GM21529 (cell line): ENCODE data around the gene CYBA.
A peak's percentile ranks its signal among the peaks of the same experiment; 100 is the strongest.

Experiments
- ATAC-seq: cut with Tn5 transposase; IDR thresholded peaks from one replicate; pipeline ENCODE4 v1.9.1; 2021; ENCODE audit not compliant: unreplicated experiment

The CYBA gene

DNA sequence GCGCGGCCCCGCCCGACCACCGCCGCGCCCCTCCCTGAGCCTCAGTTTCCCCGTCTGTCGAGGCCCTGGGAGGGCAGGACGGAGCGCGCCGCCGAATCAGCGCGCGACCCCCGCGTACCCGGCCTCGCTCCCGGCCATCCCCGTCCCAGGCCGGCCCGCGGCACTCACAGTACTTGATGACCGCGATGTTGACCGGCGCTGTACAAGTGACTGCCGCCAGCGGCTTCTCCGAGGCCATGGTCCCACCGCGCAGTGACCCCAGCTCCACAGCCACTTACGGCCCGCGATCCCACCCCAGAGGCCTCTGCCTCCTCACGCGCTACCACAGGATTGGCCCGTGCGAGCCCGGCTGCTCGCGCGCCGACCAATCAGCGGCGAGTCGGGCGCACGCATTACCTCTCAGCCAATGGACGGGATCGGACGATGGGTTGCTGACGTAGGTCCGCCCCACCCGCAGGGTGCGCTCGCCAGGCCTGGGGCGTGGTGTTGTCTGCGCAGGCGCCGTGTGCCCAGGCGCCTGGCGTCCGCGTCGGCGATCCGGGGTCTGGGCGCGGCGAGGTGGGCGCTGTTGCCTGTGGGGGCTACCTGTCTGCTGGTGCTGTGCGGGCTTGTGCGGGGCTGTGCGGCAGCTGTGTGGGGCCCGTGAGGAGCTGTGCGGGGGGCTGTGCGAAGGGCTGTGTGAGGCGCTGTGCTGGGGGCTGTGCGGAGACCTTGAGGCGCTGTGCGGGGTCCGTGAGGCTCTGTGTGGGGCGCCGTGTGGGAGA, 12.2 kb upstream of the CYBA start, which contains the start of gene MVD:
MVD (minus strand) TSS at position 249 of the 764 bp plus-strand sequence; CDS start at position 238, 11 bp downstream.
- ATAC-seq, result peak; percentile 97

DNA sequence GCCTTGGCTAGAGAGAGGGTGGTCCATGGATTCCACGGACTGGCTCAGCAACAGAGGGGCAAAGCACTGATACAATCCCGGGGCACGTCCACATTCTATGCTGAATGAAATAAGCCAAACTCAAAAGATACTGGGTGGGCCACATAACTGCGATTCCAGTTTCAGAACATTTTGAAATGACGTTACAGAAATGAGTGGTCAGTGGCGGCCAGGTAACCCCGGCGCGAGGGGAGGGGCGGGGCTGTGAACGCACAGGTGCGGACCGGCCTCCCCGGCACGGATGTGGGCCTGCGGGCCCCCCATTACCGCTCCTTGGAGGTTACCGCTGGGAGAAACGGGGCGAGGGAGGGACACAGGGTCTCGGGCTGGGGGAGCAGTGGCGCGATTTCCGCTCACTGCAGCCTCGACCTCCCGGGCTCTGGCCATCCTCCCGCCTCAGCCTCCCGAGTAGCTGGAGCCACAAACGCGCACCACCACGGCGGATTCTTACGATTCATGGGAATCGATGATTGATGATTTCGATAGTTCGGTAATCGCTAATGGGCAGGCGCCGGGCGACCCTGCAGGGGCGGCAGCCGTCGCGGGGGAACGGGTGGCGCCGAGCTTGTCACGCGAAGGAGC, 11.5 kb upstream of the CYBA start:
- ATAC-seq, result peak; percentile 2

DNA sequence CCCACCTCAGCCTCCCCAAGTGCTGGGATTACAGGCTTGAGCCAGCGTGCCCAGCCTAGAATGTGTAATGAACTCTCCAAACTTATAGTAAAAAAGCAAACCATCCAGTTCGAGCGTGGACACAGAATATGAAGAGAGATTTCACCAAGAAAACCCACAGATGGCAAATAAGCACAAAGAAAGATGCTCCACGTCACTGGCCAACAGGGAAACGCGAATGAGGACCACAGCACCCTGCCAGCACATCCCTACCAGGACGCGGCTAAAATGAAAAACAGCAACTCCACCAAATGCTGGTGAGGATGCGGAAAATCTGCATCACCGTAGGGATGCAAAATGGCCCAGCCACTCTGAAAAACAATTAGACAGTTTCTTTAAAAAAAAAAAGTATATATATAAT, 10.6 kb upstream of the CYBA start:
- no peak for ATAC-seq

DNA sequence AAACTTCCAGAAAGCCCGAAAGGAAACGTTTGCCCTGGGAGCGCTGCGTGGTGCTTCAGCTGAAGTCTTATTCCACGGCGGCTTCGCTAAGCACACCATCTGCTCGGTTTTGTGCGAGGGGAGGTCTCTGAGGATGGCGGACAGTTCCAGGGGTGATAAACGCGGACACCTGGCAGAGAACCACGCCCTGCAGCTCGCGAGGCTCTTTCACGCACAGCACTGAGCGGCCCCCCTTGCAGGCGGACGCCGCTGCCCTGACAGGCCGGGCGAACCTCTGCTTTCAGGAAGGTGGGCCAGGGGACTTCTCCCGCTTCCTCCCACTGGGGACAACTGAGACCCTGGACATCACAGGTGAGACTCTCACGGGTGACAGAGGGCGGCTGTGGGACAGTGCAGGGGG, 8.3 kb upstream of the CYBA start:
- ATAC-seq, result no peak

DNA sequence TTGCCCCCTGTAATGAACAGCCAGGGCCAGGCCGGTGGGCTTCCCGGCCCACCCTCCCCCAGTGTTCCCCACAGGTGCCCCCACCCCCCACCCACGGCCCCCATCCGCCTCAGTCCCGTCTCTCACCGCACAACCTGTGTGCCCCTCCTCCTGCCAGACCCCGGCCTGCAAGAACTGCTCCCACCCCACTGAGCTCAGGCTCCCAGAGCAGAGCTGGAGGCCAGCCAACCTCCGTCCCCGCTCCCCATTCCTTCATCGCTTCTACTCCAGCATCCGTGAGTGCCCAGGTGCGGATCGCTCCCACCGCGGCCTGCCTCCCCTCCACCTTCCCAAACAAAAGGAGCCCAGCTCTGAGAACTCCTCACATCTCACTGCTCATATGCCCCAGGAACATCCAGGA, 7.9 kb upstream of the CYBA start:
- no peak for ATAC-seq

DNA sequence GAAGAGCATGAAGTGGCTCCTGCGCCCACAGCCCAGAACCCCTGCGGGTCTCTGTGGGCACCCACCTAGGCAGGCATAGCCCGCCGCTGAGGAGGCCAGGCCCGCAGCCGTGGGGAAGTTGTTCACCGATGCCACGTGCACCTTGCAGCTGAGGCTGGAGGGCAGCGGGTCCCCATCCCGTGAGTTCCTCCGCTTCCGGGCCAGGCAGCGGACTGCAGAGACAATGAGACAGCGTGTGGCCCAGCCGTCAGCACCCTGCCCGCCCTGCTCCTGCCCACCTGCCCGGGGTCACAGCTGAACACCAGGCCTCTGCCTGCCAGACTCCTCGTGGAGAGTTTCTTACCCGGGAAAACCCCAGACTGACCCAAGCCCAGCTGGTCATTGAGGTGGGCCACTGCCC, 6.5 kb upstream of the CYBA start:
- ATAC-seq, result no peak

DNA sequence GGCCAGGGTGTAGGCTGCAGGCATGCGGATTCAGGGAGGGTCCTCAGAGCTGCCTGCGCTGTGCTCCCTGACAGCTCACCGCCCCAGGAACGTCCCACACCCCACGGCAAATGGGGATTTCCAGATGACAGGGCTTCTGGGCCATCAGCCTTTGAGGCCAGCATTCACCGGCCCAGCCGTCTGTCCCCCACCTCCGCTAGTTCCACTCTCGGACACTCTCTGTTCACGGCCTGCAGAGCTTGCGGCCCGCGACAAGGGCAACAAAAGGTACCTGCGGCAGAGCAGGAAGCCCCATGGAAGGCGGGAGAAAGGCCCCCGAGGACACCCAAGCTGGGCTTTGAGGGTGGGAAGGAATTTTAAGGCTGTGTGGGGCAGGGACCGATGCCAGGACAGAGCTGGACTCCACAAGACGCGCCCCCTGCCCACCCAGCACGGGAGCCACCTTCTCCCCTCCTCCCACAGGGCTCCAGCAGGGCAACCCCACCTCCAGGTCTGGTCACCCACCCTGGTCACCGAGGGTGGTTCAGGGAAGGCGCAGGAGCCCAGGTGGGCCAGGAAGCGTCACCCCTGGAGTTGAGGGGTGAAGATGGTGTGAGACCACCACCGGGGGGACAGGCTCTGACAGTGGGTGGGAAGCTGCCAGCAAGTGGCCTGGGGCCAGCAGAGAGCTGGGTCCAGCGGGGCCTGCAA, 5.6 kb upstream of the CYBA start:
- no peak for ATAC-seq

DNA sequence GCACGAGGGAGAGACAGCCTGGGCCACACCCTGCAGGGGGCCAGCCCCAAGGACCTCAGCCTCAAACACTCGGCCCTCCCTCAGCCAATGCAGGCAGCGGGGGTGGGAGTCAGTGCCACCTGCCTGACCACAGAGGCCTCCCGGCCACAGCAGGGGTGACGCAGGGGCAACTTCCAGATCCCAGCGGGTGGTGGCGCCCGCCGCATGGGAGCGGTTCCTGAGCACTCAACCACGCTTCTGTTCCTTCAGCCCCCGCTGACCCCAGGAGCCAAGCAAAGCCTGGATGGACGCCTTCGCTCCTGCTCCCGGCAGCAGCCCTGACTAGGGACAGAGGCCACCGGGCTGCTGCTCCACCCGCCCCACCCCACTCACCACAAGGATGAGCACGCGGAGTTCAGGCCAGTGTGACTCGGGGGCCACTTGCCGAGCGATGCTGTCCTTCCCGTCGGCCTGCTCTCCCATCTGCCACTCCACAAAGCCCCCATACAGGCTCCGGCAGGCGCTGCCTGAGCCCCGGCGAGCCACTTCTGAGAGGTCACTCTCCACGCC, 5.0 kb upstream of the CYBA start:
- ATAC-seq, result no peak

DNA sequence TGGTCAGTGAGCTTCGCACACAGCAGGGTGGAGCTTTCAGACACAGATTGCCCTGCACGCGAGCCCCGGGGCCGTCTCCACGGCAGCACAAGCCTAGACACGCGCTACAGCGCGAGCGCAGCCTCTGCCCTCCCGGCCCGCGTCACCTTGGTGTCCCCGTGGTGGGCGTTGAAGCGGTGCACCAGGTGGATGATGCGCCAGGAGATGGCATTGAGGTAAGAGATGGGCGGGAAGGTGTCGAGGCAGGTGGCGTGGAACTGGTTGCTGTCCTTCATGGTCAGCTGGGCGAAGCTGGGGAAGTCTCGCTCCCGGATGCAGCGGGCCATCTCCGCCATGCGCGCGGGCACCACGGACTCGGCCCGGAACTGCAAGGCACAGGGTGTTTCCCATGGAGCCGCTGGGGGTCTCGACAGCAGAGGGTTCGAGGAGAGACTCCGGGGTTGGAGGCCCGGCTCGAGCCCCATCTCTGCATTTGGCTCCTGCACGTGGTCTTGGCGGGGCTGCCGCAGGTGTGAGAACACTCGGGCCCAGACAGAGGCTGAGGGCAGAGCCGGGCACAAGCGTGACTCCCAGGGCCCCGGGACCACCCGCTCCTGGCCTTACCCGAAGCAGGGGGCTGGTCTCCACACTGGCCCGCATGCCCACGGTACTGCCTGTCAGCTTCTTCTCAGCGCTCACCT, 4.3 kb upstream of the CYBA start:
- ATAC-seq, result no peak

DNA sequence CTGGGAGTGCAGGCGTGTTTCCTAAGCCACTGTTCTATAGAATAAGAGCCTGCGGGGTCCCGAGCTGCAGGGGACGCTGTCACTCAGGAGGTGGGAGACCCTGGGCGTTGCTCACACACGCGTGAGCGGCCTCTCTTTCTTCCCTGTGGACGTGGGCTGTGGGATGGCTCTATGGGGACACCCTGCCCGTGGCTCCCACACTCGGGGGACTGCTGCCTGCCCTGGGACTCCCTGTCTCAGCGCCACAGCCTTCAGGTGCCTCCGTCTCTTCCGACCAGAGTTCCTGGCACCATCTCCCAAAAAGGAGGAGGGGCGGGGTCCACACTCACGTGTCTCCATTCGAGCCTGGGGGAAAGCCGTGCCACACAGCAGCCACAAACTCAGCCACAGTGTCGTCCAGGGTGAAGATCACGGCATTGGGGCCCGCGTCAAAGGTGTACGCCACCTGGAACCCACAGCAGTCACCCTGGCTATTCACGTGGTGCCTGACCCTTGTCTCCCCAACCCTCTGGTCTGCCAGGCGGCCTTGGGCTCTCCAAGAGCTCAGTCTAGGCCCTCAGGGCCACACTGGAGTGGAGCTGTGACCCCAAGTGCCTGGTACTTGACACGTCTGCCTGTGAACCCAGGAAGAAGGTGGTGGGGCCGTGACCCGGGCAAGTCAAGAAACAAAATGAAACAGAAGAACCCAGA, 3.7 kb upstream of the CYBA start:
- no peak for ATAC-seq

DNA sequence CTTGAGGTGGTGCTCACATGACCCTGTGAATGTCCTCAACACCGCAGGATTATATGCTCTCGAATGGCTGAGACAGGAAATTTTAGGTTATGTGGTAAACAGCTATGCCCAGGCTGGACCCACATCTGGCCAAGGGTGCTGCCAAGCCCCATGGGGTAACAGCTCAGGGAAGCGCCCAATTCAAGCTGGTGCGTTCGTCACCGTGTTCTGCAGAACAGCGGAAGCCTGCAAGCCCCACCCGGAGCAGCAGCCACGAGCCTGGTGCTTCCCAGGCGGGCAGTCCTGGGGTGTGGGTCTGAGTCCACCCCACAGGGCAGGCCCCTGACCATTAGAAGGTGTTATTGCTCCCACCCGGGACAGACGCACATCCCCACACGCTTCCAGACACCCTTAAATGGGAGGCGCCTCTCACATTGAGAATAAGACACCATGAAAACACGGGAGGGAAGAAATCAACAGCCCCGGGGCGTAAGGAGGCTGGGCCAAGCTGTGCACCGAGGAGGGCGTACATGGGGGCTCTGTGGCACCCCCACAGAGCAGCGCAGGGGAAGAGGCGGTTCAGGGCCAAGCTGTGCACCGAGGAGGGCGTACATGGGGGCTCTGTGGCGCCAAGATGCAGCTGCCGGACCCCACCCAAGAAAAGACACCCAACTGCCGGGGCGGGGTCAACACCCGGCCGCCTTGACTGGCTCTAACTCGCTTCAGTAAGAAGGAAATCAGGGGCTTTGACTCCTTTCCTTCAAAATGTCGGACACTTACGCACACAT, 2.9 kb upstream of the CYBA start:
- no peak for ATAC-seq

DNA sequence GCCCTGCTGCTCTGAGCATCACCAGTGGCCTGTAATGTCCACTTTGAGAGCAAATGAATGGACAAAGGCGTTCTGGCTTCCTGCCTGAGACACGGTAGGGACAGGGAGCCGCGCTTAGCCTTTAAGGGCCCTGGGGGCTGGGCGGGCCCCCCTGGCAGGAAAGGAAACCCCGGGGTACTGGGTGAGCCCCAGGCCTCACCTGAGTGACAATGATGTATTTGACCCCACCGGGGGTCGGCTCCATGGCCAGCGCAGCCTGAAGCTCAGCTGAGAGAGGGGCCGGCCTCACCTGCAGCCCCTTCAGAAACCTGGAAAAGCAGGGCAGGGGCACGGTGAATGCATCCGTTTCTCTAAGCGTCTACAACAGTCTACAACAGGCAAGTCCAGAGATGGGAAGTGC, 2.2 kb upstream of the CYBA start:
- no peak for ATAC-seq

DNA sequence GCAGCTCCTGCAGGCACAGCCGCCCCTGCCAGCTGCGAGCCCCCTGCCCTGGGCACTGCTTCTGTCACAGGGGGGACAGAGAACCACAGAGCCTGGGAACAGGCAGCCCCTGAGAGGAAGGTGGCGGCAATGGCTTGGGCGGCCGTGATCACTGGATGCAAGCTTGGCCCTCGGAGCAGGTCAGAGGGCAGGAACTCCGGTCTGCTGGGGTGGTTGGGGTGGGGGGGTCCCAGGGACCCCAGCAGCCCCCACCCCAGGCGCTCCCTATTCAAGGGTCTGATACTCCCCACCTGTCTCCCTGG, 1.9 kb upstream of the CYBA start:
- no peak for ATAC-seq

DNA sequence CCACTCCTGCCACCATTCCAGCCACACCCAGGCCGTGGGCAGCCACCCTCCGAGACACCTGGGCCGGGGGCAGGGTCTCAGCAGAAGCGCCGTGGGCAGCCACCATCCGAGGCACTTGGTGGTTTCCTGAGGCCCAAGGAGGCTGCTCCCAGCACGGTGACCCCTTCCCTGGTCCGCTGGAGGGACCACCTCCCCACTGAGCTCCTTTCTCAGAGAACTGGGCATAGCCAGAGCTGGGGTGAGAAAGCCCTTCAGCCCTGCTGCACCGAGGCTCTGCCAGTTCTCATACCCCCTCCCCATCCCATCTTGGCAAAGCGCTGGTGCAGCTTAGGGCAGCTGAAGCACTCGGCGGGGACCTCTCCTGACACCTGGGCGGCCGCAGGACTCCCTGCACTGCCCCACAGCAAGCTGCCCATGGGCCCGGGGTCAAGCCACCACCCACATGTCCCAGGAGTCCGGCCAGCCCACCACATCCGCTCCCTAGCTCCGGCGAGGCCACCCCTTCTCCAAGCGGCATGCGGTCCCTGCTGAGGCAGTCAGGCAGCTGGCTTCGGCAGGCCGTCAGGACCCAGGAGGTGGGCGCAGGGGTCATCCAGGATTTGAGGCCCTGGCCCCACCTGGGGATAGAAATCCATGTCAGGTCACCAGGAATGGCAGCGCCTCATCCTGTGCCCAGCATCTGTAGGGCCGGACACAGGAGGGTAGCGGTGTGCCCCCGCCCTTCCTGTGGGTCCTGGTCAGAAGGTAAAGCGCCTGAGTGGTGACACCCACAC, 1.3 kb upstream of the CYBA start:
- no peak for ATAC-seq

DNA sequence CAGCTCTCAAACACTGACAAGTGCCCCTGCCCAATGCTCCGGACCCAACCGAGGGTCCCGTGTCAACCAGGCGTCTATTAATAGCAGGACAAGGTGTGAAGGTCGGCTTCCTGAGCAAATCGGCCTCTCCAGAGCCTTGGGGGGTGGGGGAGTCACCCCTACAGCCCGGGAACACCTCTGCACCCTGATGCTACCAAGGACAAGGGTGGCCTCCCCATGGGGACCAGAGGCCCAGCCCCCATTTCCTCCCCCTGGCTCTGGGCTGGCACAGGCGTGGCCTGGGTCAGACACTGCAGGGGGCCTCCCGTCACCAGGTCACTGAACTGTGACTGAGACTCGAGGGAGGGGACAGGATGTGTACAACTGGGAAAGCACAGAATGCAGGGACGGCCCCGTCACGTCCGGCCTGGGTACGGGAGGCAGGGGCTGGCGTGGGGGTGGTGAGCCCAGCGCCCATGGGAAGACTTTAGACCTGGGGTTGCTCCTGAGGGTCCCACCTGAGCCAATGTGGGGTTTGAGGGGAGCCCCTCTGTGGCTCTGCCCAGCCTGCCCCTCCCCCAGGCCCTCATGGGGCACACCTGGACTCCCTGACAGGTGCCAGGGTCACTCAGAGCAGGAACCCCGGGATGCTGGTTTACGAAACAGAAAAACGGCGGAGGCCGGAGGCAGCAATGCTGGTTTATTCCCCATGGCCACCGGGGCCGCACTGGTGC, 579 bp upstream of the CYBA start:
- peak; percentile 80 for ATAC-seq

DNA sequence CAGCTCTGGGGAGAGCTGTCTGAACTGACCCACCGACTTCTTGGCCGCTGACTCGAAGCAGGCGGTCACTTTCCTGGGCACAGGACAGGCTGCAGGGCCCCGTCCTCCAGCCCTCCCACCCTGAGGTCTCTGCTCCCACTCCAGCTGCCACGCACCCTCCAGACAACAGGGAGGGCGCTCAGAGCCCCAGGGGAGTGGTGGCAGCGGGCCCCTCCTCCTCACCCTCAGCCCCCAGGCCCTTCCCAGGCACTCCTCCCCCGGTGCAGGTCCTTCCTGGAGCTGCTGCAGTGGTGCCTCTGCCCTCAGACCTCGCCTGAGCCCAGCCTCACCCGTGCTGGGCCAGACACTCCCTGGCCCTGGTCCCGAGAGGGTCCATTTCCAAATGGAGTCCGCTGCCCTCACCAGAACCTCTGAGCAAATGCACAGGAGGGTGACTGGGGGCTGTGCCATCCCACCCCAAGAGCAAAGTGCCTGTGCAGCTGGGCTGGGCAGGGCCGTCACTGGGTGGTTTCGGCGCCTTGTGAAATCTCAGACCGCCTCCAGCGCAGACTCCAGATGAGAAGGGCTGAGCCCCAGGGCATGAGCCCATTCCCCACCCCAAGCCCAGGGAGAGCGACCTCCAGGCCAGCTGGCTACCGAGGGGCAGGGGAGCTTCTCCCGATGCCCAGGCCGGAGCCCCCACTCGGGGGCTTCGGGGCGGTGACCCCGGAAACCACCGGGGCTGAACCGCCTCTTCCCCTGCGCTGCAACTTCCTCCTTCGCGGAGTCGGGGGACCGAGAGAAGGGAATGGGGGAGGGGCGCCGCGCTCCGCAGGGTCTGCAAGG, 717 bp downstream of the CYBA start:
- ATAC-seq, result peak; percentile 7

DNA sequence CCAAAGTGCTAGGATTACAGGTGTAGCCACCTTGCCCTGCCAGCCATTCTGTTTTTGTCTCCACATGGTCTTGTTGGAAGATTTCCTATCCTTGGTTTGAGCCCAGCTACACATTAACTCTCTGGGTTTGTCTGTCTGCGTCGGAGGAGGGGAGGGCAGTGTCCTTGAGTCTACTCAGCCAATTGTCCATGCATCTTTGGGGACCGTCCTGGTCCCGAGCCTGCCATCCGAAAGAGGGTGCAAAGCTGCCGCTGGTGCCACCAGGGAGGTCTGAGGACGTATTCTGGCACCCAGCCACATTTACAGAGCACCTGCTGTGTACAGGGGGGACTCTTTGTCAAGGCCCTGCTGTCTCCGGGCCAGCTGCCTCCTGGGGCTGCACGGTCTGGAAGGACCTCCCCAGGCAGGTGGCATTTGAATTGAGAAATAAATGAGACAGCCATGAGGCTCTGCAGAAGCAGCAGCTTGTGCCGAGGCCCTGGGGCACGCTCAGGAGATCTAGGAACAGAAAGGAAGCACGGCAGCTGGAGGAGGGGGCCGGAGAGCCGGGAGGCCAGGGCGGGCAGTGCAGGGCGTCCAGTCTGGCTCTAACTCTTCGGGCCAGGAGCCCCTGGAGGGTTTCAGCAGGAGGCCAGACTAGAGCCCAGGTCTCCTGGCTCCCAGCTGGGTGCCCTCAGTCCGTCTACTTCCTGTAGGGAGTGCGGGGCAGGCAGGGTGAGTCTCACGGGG, 1.5 kb downstream of the CYBA start:
- ATAC-seq, result no peak
